Erythroblast (primary cell): ENCODE results near the gene SF3A1.

Experiments
- DNase-seq, 2 experiments: peaks; one replicate each; lab custom pipeline; 2025; lab: John Stamatoyannopoulos, UW
- GATA1 ChIP-seq: IDR thresholded peaks from 2 replicates; pipeline ENCODE4 v1.6.1; 2011; ENCODE audit warnings: low read depth, mild to moderate bottlenecking, control low read depth, low read length, moderate library complexity
- POLR2A ChIP-seq: IDR thresholded peaks from 2 replicates; pipeline ENCODE4 v1.6.1; 2011; ENCODE audit warnings: mild to moderate bottlenecking, low read length

SF3A1 gene

DNA sequence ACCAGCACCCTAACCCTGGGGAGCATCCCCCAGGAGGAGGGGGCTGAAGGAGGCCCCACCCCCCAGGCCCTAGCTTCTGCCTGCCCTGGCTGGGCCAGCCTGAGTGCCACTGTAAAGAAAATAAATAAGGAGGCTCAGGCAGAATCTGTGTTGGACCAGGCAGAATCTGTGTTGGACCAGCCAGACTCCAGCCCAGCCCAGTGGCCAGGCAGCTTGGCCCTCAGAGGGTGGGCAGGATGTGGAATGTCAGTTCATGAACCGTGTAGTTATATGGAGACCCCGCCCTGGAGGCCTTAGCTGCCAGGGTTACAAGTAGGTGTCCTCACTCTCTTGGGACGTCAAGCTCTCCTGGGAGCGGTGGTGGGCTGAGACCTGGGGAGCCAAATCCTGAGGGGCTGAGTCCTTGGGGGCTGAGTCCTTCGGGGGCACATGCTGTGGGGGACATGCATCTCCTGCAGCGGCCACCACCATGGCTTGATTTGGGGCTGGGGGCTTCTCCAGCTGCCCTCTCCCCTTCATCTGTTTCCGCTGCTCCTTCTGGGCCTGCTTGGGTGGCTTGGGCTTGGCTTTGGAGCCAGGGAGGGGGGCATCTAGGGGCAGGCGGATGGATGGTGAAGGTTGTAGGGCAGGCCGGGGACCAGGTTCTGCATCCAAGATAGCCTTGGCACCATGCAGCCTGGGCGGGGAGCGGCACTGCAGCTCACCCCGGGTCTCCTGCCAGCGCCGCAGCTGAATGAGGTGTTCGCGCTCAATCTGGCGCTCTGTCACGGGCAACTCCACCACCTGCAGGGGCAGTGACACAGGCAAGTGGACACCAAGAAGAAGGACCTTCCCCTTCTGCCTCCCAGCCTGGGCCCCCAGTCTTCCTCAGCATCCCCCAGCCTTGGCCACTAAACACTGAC is 64.4 kb downstream of the SF3A1 start:
- no peak for DNase-seq
- no peak for TF ChIP-seq POLR2A
- no peak for TF ChIP-seq GATA1

DNA sequence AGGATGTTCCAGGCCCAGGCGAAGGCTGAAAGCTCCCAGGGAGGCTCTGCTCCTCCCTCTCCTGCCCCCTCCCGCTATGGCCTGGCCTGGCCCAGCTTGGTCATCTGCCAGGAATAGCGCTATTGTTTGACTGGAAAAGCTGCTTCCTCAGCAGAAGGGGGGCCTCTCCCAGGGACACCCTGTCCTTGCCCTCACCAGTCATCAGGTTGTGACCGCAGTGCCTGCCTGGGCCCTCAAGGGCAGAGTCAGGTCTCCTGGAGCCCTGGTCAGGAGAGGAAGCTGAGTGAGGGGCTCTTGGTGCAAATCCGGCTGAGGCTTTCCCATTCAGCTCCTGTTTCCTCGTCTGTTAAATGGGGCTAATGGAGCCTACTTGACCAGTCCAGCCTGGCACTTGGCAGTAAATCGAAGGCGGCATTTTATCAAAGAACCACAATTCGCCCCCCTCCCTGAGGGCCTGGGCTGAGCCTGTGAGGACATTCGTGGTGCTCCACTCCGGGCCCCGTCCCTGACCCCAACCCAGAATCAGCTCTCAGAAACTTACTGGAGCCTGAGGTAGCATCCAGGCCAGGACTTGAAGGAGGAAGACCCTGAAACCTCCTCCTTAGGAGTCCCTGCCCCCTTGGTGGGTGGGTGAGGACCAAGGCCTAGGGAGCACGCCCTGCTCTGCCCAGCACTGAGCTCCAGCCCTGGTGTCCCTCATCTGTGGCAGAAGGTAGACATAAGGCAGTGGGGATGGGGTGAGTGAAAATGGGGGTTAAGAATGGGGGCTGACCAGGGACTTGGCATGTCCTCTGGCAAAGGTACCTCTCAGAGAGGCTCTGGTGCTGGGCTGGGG is 65.4 kb downstream of the SF3A1 start:
- DNase-seq: peak; percentile 26 to 42
- TF ChIP-seq GATA1 (no peak), POLR2A (no peak)

DNA sequence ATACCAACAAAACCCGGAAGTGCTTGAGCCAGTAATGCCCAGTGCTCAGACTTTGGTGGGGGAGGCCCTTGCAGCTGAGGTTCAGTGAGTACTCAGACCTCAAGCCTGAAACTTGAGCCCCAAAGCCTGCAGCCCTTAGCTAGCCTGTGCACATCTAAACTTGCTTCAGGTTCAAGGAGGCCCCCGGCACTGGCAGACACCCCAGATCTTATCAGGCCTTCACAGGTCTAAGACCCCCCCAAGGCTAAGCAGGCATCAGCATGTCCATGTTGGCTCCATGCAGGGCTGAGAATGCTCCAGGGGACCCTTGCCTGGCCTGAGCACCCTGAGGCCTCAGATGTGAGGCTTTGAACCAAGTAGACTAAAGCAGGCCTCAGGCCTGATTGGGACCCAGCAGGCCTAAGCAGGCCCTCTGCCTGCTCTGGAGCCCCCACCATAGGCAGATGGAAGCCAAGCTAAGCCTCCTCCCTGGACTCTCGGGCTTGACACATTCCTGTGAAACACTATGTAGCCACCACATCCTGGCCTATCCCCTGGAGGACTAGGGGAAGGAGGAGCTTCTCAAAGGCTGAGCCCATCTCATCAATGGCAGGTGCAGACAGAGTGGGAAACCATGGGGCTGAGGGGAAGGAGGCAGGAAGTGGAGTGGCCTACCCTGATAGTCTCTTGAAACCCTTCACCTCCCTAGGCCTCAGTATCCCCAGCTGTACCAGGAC is 66.2 kb downstream of the SF3A1 start:
- DNase-seq: peak; percentile 50 to 58
- TF ChIP-seq GATA1 (no peak), POLR2A (no peak)

DNA sequence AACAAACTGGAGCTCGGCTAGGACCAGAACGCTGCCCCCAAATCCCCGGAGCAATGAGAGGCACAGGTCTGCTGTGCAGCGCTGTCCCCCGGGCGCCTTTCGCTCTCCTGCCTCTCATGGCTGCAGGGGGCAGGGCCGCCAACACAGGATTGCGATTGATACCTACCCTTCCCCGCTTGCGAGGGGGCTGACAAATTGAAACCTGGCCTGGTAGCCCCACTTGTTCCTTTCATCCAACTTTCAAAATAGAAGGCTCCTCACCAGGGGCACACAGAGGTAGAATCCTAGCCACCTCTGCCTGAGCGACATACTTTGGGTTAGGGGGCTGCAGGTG is 66.7 kb downstream of the SF3A1 start:
- no peak for DNase-seq
- TF ChIP-seq POLR2A: no peak
- TF ChIP-seq GATA1: no peak

DNA sequence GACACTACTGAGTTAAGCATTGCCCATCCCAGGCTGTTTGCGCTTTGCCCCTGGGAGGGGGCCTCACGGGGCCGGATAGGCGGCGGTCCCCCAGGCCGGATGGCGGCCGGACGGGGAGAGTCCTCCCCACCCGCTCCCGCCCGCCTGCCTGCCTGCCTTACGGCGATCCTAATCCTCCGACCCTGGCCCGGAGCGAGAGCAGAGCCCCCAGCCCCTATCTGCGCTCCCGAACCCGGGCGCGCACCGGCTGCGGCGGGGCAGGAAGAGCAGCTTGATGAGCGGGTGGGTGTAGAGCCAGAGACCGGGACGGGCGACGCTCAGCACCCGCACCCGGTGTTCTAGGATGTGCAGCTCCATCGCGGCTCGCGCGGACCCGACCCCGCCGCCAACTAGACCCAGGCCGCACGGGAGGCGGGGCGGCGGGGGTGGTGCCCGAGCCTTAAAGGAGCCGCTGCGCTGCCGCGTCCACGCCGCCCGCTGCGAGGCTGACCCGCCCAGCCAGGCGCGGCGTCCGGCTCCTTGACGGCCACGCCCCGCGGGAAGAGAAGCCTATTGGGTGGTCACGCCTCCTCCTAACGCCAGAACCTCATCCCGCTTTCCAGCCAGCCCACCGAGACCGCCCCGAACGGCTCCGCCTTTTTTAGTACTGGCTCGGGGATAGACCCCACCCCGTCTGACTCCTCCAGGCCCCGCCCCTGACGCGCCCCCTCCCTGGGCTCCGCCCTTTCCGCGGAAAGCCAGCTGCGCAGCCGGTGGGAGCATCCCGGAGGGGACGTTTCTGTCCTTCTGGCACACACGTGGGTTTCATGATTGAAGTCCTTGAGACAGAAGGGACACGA is 67.3 kb downstream of the SF3A1 start, which contains the start of gene CASTOR1:
TSS of gene CASTOR1 (minus strand) at position 365 of the 839 bp plus-strand sequence. CDS start at position 357, 8 bp downstream.
- DNase-seq: peak; percentile 97
- TF ChIP-seq POLR2A (peak; percentile 32), GATA1 (no peak)

DNA sequence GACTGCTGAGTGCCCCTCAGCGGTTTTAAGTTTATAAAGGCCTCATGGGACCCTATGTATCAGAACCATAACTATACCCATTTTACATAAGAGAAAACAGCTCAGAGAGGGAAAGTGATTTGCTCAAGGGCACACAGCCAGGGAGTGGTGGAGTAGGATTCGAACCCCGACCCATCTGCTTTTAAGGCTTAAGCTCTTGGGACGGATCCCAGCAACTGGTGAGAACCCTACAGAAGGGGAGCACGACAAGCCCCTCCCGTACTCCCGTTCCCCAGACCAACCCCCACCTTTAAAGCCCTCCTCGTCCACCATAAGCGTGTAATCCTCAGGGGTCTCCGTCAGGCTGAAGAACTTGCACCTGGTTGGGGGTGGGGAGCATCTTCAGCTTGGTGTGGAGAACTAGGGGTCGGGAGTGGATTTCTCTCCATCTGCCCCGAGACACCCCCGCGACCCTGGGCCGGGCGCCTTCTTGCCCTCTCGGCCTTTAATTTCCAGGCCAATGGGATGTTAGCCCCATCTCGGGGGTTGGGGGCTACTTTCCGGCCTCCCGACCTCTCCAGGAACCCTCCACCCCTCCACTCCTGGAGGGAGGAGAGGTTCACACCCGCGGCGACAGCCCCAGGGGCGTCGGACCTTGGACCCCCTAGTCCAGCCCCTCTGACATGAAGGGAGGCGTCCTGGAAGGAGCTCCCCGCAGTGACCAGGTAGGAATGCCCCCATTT is 68.1 kb downstream of the SF3A1 start:
- TF ChIP-seq GATA1 (no peak), POLR2A (no peak)
- DNase-seq: peak in 1 of 2 experiments; percentile 53

DNA sequence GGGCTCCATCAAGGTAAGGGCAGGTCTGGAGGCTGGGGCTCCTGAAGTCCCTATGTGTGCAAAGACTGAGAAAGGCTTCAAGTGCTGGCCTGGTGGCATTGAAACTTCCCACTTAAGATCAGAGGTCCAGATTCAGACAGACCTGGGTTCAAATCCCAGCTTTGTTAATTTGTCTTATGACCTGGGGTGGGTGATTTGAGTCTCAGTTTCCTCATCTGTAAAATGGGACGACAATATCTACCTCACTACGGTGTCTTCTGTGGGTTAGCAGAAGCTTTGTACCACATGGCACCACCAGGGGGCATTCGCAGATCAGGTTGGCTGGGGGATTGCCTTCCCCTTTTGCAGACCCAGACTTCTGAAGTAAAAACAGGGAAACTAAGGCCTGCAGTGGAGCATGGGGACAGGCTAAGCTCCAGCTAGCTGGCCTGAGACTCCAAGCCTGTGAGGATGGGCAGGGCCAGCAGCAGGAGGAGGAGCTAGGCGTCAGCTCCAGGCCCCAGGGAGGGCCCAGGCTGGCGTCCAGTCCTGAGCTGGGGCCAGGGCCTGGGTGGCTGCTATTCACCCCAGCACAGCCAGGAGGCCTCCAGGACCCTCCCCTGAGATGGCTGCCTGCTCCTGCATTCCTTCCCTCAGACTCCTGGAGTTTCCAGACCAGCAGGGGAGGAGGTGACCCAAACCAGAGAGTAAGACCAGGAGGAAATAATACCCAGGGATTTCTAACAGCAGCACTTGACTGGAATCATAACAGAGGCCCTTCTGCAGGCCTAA is 68.9 kb downstream of the SF3A1 start:
- TF ChIP-seq POLR2A: no peak
- TF ChIP-seq GATA1: no peak
- DNase-seq: peak; percentile 89 to 91

DNA sequence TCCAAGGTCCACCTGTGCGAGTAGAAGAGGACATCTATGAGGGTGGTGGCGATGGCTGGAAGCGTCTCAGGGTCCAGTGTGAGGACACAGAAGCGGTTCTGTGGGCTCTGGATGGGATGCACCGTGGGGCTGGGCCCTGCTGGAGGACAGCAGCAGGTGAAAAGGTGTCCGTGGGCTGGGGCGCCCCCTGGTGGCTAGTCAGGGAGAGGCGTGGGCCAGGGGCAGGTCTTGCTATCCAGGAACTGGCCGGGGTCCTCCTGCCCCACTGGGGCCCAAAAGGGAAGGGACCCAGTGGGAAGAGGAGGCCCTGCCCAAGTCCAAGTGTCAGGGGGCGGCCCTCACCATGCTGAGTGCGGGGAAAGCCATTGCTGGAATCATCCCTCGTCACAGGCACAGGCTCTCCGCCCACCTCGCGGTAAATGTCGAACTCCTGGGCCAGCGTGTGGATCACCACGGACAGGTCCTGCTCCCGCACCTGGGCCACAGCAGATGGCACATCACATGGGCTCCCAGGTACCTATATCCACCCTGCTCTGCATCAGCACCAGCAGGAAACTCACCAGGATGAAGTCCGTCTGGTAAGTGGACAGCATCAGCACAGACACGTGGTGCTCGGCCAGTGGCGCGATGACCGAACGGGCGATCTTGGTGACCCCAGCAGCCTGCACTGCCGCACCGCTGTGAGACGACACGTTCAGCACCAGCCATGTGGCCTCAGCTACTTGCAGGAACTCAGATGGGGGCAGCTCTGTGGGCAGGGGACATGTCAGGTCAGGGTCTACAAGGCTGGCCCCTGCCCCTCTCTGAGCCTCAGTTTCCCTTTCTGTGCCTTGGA is 69.7 kb downstream of the SF3A1 start:
- peak; percentile 80 to 90 for DNase-seq
- TF ChIP-seq GATA1: no peak
- no peak for TF ChIP-seq POLR2A

DNA sequence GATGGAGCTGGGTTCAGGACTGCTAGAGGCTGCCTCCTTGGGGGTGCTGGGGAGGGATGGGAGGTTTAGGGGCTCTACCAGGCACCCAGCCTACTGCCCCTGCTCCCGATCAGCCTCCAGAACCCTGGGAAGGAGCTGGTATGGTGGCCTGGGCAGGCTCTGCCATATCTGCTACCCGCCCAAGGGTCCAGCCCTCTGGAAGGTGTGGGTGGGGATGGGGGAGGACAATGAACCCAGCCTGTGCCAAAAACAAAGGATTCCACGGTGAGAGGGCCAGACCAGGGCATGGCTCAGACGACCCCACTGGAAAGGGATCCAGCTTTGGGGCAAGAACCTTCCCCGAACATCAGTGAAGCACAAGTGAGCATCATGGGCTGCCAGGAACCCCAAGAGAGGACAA is 70.4 kb downstream of the SF3A1 start:
- TF ChIP-seq GATA1 (no peak), POLR2A (no peak)
- no peak for DNase-seq

DNA sequence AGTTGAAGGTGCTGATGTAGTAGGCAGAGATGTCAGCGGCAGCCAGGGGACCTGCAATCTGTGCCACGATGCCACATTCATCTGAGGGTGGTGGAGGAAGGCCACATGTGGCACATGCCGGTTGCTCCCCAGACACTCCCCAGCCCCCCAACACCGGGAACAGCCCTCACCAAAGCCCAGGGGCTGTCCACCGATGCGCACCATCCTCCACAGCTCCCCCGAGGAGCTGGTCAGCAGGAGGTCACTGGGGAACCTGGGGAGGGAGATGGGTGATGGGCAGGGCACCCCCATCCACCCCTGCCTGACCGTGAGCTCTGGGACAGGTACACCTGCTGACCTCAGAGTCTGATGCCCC is 70.9 kb downstream of the SF3A1 start:
- TF ChIP-seq POLR2A (no peak), GATA1 (no peak)
- DNase-seq: no peak

DNA sequence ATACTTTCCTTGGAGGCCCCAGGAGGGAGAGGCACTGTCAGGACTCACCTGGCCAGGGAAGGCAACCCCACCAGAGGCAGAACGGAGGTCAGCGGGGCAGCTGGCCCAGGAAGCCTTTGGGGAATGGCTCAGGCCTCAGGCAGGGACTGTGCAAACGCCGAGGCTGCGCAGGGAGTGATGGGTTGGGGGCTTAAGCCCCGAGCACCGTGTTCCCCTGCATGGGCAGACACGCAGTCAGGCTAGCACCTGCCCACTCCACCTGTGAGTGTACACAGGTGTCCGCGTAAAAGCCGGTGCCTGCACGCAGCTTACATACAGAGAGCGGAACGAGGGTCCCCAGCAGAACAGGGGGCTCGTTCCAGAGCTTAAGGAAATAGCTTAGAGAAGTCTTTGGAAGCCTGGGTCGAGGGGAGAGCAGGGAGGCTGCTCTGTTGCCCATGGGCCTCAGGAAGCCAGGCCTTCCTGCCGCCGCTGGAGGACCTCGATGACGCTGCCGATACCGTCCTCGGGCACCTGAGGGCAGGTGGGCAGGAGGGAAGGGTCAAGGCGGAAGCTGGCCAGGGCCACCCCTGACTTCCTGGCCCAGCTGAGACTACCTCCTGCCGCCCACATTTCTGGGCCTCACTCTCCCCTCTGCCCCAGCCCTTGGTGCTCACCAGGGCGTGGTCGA is 71.4 kb downstream of the SF3A1 start:
- no peak for DNase-seq
- TF ChIP-seq GATA1: no peak
- TF ChIP-seq POLR2A: no peak
